ENCODE data around the gene MLC1. TPM values are rescaled to one million over a fixed set of nuclear protein-coding genes. Genes with fewer than 3 reads are reported as not detected.

MLC1 gene
- total RNA-seq, 1 donor from 2014 or later = 0.09 TPM

DNA sequence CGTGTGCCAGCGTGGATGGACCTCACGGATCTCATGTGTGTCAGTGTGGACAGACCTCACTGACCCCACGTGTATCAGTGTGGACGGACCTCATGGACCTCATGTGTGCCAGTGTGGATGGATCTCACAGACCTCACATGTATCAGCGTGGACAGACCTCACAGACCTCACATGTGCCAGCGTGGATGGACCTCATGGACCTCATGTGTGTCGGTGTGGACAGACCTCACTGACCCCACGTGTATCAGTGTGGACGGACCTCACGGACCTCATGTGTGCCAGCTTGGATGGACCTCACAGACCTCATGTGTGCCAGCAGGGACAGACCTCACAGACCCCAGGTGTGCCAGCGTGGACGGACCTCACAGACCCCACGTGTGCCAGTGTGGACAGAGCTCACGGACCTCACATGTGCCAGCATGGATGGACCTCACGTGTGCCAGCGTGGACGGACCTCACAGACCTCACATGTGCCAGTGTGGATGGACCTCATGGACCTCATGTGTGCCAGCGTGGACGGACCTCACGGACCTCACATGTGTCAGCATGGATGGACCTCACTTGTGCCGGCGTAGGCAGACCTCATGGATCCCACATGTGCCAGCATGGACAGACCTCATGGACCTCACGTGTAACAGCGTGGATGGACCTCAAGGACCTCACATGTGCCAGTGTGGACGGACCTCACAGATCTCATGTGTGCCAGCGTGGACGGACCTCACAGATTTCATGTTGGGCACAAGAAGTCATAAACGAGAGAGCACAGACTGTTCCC, 45.4 kb downstream of the MLC1 start:
- Mint-ChIP-seq H3K9me3 (ENCODE audit: unreplicated experiment) (peaks cover 24% of the 10 kb centered on the region), H3K4me3 (ENCODE audit: unreplicated experiment) (no peak overlapping the region), H3K27me3 (ENCODE audit: low read depth, unreplicated experiment) (peaks cover 20% of the 10 kb centered on the region), H3K4me1 (ENCODE audit: low read depth, unreplicated experiment) (no peaks in the 10 kb centered on the region), H3K36me3 (ENCODE audit: low read depth, unreplicated experiment) (no peaks in the 10 kb centered on the region), H3K27ac (ENCODE audit: unreplicated experiment) (no peak overlapping the region)
- peaks cover 7% of the 10 kb centered on the region for H3K9me3 ChIP-seq (ENCODE audit: insufficient read depth, low read depth, low read length)
- H3K4me3 ChIP-seq (ENCODE audit: insufficient read depth, low read depth, low read length) = no peak overlapping the region
- no peak for FAIRE-seq
- TF ChIP-seq, protein P1, sequence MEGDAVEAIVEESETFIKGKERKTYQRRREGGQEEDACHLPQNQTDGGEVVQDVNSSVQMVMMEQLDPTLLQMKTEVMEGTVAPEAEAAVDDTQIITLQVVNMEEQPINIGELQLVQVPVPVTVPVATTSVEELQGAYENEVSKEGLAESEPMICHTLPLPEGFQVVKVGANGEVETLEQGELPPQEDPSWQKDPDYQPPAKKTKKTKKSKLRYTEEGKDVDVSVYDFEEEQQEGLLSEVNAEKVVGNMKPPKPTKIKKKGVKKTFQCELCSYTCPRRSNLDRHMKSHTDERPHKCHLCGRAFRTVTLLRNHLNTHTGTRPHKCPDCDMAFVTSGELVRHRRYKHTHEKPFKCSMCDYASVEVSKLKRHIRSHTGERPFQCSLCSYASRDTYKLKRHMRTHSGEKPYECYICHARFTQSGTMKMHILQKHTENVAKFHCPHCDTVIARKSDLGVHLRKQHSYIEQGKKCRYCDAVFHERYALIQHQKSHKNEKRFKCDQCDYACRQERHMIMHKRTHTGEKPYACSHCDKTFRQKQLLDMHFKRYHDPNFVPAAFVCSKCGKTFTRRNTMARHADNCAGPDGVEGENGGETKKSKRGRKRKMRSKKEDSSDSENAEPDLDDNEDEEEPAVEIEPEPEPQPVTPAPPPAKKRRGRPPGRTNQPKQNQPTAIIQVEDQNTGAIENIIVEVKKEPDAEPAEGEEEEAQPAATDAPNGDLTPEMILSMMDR (IDR thresholded peaks at IDR 0.05; ENCODE audit: insufficient read depth, low read depth, low read length) = no peak
- no peak for TF ChIP-seq EZH2 (IDR thresholded peaks at IDR 0.05; ENCODE audit: insufficient read depth, low read length)
- H2AFZ ChIP-seq (ENCODE audit: low read depth, low read length) = no peak overlapping the region
- no peaks in the 10 kb centered on the region for H3K36me3 ChIP-seq (ENCODE audit: insufficient read depth, low read length)
- H3K4me2 ChIP-seq (ENCODE audit: low read length) = no peak overlapping the region
- H3K9ac ChIP-seq (ENCODE audit: low read length) = no peak overlapping the region
- no peak overlapping the region for H3K27ac ChIP-seq (ENCODE audit: low read depth, low read length)
- no peaks in the 10 kb centered on the region for H3K27me3 ChIP-seq (ENCODE audit: insufficient read depth, low read length)
- DNase-seq (ENCODE audit: low read depth) = no peak
- no peaks in the 10 kb centered on the region for H3K4me1 ChIP-seq (ENCODE audit: insufficient read depth, low read length)
- H4K20me1 ChIP-seq (ENCODE audit: insufficient read depth, low read length) = no peaks in the 10 kb centered on the region
- H3K79me2 ChIP-seq (ENCODE audit: insufficient read depth, low read length) = no peaks in the 10 kb centered on the region

DNA sequence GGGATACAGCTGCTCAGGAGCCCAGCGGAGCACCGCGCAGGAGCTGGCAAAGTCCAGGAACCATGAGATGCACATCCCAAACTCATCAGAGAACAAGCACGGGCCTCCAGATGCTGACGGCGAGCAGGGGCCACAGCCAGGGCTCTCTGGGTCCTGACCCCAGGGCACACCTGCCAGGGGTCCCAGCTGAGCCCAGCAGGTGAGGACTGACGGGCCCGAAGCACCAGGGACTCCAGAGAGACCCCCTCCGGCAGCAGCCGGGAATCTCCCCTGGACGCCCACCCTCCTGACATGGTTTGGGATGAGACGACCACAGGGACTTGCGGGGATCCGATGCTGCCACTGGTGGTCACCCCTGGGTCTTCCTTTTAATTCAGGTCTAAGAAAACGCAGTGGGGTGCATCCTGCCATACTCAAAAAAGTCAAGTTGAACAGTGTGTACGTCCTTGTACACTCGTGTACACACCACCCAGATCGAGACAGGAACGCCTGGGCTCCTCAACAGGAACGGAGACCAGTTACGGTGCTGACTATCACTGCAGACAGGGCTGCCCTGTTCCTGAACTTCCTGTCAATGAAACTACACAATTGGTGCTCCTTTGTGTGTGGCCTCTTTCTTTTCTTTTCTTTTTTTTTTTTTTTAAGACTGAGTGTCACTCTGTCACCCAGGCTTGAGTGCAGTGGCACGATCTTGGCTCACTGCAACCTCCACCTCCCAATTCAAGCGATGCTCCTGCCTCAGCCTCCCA, 49.1 kb downstream of the MLC1 start:
- DNase-seq (ENCODE audit: low read depth) = no peak
- H3K4me1 Mint-ChIP-seq (ENCODE audit: low read depth, unreplicated experiment) = no peaks in the 10 kb centered on the region

More for the DNA sequence above, 49.1 kb downstream of the MLC1 start:
- no peak overlapping the region for H3K4me2 ChIP-seq (ENCODE audit: low read length)
- no peaks in the 10 kb centered on the region for H3K36me3 Mint-ChIP-seq (ENCODE audit: low read depth, unreplicated experiment)
- no peaks in the 10 kb centered on the region for H3K79me2 ChIP-seq (ENCODE audit: insufficient read depth, low read length)
- H3K4me1 ChIP-seq (ENCODE audit: insufficient read depth, low read length) = no peaks in the 10 kb centered on the region
- H3K27ac ChIP-seq (ENCODE audit: low read depth, low read length) = no peak overlapping the region
- H2AFZ ChIP-seq (ENCODE audit: low read depth, low read length) = no peak overlapping the region
- H3K27me3 Mint-ChIP-seq (ENCODE audit: low read depth, unreplicated experiment) = peaks cover 17% of the 10 kb centered on the region
- peaks cover 12% of the 10 kb centered on the region for H3K9me3 Mint-ChIP-seq (ENCODE audit: unreplicated experiment)
- no peaks in the 10 kb centered on the region for H4K20me1 ChIP-seq (ENCODE audit: insufficient read depth, low read length)
- no peaks in the 10 kb centered on the region for H3K36me3 ChIP-seq (ENCODE audit: insufficient read depth, low read length)
- FAIRE-seq = no peak
- no peak overlapping the region for H3K9ac ChIP-seq (ENCODE audit: low read length)
- H3K27ac Mint-ChIP-seq (ENCODE audit: unreplicated experiment) = no peak overlapping the region
- H3K27me3 ChIP-seq (ENCODE audit: insufficient read depth, low read length) = no peaks in the 10 kb centered on the region
- H3K4me3 Mint-ChIP-seq (ENCODE audit: unreplicated experiment) = no peak overlapping the region
- H3K4me3 ChIP-seq (ENCODE audit: insufficient read depth, low read depth, low read length) = no peak overlapping the region
- H3K9me3 ChIP-seq (ENCODE audit: insufficient read depth, low read depth, low read length) = peaks cover 7% of the 10 kb centered on the region
- TF ChIP-seq EZH2 (IDR thresholded peaks at IDR 0.05; ENCODE audit: insufficient read depth, low read length) = no peak
- TF ChIP-seq, protein P1 (IDR thresholded peaks at IDR 0.05; ENCODE audit: insufficient read depth, low read depth, low read length) = no peak
